ENCODE data around the gene PTPRE.

The PTPRE gene

GRCh38 chr10:127922675-127923366 lies 15.9 kb downstream of the PTPRE start:
- in situ Hi-C loops (cut with HindIII; ENCODE audit: low sequenced_read_pairs), result loop anchor here (5.0 kb wide), 1 partner anchor 54 kb away; no protein-coding TSS in a partner anchor

DNA sequence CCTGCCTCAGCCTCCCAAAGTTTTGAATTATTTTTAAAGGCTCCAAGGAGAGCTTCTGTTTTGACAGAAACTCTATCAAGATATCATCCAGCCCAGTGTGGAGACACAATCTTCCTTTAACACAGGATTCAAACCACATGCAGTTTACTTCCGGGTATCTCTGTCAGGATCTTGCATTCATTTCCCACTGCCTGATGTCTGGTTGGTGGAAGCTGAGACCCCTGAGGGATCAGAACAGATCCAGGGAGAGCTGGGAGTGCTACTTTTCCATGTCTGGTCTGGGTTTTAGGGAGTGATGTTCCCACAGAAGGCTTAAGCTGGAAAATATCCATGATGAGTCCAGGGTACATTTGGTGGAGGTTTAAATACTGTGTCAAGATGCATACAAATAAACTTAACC lies 16.7 kb downstream of the PTPRE start:
- in situ Hi-C loops (cut with HindIII; ENCODE audit: low sequenced_read_pairs), result loop anchor here (5.0 kb wide), 1 partner anchor 54 kb away; no protein-coding TSS in a partner anchor

GRCh38 chr10:127925471-127926207 lies 18.7 kb downstream of the PTPRE start:
- in situ Hi-C loops (cut with HindIII; ENCODE audit: low sequenced_read_pairs), result no loop called here

- in situ Hi-C loops (cut with HindIII; ENCODE audit: low sequenced_read_pairs), result no loop called here
These were observed 19.6 kb downstream of the PTPRE start for GRCh38 chr10:127926455-127926854.

- in situ Hi-C loops (cut with HindIII; ENCODE audit: low sequenced_read_pairs), result no loop called here
These were observed 21.3 kb downstream of the PTPRE start for GRCh38 chr10:127928021-127928806.

- in situ Hi-C loops (cut with HindIII; ENCODE audit: low sequenced_read_pairs), result no loop called here
These were observed 25.8 kb downstream of the PTPRE start for GRCh38 chr10:127932521-127933270.

- in situ Hi-C loops (cut with HindIII; ENCODE audit: low sequenced_read_pairs), result no loop called here
These were observed 26.4 kb downstream of the PTPRE start for GRCh38 chr10:127933271-127933670.

DNA sequence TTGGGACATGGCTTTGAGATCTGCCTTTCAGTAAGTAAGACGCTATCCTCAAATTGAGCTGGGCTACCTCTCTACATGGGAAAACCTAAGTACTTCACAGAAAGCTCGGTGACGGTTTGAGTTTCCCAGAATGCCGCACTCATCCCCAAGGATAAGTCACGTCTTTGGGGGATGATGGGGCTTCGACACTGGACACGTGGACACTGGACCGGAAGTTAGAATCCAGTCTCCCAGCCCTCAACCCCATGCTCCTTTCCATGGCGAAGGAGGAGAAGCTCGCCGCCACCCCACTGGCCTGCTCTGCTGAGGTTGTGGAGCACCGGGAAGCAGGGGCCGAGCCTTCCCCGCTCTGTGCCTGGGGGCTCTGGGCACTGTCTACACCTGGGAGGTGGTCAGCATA lies 27.5 kb downstream of the PTPRE start:
- in situ Hi-C loops (cut with HindIII; ENCODE audit: low sequenced_read_pairs), result no loop called here

DNA sequence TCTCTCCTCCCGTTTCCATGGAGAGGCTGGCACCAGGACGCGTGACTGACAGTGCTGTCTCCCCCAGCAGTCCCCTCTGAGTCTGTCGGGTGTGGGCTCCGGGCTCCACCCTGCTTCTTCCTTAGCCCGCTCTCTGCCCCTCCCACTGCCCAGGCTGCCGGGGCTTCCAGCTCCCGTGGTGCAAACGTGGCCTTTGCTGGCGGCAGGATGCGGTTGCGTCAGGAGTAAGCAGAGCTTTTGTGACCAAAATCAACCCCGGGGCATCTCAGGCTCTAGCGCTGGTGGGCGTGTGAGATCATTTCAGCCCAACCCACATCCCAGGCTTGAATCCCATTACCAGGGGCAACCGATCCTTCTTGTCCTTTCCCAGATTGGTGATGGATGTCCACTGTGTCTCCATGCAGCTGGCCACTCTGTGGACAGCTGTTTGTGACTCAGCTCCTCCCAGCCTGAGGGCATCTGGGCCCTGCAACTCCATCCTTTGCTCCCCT lies 28.2 kb downstream of the PTPRE start:
- in situ Hi-C loops (cut with HindIII; ENCODE audit: low sequenced_read_pairs), result no loop called here

DNA sequence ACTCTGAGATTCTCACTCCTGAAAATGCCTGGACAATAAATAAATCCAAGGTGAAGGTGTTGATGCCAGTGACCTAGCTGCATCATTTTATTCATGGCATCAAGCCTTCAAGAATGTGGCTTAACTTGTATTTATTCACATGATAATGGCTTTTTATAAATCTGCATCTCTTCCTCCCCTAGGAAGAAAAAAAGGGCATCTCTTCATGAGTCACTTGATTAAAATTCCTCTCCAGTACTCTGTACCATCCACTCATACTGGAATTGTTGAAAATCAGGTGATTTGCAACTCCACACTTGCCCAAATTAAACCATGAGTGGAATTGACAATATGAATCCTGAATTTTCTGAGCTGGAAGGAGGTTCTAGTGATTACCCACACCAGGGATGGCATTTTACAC lies 30.2 kb downstream of the PTPRE start:
- in situ Hi-C loops (cut with HindIII; ENCODE audit: low sequenced_read_pairs), result no loop called here

DNA sequence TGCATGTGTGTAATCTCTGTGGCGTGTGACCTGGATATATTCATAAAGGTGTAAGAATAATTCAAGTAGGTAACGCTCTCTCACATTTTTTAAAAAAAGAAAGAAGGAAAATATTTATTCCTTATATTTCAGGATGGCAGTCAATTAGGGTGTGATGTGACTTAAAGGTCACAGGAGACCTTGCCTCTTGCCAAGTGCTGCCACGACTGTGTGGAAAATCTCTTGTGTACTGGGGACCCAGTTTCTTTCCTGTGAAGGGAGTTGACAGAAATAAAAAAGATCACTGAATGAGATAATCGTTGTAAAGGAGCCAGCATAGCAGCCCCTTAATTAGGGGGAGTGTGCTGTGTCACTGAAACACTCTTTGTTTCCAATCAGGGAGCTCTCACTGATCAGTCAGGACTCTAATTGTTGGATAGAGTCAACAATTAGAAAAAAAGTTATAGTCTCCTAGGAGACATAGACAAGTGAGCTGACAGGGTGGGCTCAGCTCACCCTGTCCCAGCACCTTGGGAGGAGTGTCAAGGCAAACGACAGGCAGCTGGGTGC lies 31.1 kb downstream of the PTPRE start:
- in situ Hi-C loops (cut with HindIII; ENCODE audit: low sequenced_read_pairs), result no loop called here

- in situ Hi-C loops (cut with HindIII; ENCODE audit: low sequenced_read_pairs), result no loop called here
These were observed 33.0 kb downstream of the PTPRE start for GRCh38 chr10:127939786-127940330.

DNA sequence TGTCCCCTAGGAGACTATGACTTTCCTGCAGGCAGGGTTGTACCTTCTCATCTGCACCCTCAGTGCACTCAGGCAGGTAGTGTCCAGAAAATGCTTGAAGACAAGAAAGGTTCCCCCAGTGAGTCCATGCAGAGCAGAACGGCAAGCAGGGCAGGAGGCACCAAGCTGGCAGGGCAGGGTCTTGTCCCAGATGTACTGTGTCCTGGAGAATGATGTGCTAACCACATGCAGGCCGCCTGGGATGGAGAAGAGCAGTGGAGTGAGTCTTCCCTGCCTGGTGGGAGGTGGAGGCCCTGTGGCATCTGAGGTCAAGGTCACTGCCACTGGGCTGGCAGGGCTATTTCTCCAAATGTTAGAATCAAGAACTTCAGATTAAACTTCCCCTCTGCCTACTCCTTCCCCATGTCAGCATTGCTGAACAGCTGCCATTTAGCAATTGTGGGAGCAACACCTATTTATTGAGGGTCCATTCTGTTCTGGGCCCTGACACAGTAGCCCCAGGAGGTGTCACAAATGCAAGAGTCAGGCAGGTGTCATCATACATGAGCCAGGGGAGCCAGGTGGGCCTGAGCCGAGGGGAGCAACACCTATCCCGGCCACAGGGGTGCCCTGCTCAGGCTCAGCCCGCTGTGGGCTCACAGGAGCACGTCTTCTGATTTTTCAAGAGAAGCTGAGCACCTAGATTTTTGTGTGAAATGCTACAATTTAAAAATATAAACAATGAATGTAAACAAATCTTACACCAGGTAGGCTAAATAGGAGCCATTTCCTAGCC lies 34.1 kb downstream of the PTPRE start:
- in situ Hi-C loops (cut with HindIII; ENCODE audit: low sequenced_read_pairs), result no loop called here

DNA sequence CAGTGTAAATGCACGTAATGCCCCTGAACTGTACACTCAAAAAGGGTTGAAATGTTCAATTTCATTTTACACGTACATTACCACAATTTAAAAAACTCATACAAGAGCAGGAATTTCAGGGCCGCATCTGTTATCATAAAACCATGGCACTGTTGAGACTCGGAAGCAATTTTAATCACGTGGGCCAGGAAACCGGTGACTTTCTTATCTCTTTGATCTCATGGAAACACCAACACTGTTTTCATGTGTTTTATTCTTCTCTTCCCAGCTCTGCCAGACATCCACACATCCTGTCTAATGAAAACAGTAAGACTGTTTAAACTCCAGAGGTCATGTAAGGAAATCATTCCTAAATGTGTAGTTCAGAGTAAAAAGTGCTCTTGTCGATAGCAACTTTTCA lies 35.9 kb downstream of the PTPRE start:
- in situ Hi-C loops (cut with HindIII; ENCODE audit: low sequenced_read_pairs), result no loop called here

DNA sequence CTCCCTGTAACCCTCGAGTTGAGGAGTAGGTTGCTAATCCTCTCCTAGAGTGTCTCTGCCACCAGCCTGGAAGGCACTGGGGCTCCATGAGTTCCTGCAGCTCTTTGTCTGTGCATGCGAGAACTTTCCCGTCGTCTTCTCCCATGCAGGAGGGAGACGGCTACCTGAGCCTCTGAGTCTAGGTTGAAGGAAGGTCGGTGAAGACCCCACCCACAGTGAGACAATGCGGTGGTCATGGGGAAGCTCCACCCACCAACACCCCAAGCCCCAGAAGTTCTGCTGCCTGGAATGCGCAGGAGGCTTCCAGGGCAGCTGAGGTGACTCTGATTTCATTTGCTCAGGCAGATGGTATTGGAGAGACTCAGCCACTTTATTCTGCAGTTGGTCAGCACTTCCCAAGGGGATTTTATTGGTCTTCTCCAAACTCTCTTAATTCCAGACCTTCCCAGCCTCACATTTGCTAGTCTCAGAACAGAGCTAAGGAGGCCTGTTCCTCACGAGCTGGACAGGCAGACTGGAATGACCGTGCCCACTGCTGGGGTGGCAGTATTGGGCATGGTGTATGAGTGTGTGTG lies 36.5 kb downstream of the PTPRE start:
- in situ Hi-C loops (cut with HindIII; ENCODE audit: low sequenced_read_pairs), result no loop called here

DNA sequence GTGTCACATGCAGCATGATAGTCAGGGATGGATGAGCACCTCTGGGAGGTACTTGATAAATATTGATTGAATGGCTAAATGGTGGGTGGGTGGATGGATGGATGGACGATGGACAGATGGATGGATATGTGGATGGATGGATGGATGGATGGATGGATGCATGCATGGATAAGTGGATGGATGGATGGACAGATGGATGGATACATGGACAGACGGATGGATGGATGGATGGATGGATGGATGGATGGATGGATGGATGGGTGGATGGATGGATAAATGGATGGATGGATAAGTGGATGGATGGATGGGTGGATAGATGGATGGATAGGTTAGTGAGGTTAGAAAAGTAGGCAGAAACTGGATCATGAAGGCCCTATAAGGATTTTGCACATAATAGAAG lies 37.4 kb downstream of the PTPRE start:
- in situ Hi-C loops (cut with HindIII; ENCODE audit: low sequenced_read_pairs), result no loop called here

DNA sequence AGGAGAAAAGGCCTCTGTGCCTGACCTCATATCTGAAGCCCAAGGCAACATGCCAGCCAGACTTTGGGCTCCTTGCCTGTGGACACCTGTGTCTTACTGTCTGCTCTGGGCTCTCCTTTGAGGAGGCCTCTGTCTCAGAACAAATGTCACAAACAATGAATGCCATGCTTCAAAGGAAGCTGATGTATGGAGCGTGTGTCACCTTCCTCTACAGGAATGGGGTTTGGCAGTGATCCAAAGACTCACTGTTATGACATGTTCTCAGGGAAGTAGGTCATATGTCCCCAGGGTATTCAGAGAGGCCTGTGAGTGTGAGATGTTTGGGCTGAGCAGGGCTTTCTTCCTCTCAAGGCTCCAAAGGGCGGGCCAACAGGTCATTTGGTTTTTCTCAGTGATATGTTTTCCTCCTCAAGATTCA lies 38.4 kb downstream of the PTPRE start:
- in situ Hi-C loops (cut with HindIII; ENCODE audit: low sequenced_read_pairs), result no loop called here

DNA sequence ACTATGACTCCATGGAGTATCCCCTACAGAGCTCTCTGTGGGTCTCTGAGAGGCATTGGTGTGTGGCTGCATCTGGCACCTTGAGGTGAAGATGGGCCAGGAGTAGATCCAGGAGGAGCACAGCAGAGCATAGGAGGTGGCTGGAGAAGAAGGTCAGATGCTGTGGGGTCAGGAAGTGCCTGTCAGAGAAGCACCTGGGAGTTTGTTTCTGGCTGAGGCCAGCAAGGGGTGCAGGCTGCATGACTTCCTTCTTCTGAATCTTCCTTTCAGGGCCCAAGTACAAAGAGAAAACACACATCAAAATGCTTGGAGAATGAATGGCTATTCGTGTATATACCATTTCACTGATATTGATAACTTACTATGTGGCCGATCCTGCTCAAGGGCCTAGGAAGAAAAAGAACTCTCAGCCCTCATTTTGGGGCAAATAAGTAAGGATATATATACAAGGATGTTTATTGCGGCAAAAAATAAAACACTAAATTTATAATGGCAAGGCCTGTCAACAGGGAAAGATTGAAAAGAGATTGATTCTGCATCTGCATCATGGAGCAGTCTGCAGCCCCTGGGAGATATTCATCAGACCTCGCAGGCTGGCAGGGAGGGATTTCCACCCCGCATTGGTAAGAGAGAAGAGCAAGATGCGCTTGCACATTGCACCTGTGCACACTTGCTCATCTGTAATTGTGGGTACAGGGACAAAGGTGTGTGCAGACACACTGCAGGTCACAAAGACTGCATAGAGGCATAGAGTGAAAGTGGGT lies 39.2 kb downstream of the PTPRE start:
- in situ Hi-C loops (cut with HindIII; ENCODE audit: low sequenced_read_pairs), result no loop called here
